ENCODE results near the gene FN1. TPM values are rescaled to one million over a fixed set of nuclear protein-coding genes. Genes with fewer than 3 reads are reported as not detected.

FN1 gene
- total RNA-seq (100 to 1,000 TPM in 6 of 7 donors, 10 to 100 TPM in 1; 96.3 to 438 (median 208) TPM), polyA plus RNA-seq (100 to 1,000 TPM; 550 to 979 TPM)
- long read RNA-seq, donor 1, transcript FN1-208 (13 exons, 2,388 nt): major isoform, 10 of 124 reads
- long read RNA-seq, donor 1, partial matches to known transcripts: 105 of 124 reads
- long read RNA-seq, donor 1, other reads (novel, unspliced or antisense): 7 of 124 reads
- long read RNA-seq, donor 2, full-length matches to known transcripts: 12 of 12 reads
- long read RNA-seq, donor 2, partial matches to known transcripts: 0 of 12 reads
- long read RNA-seq, donor 2, other reads (novel, unspliced or antisense): 0 of 12 reads
- long read RNA-seq, donor 3, full-length matches to known transcripts: 159 of 351 reads
- long read RNA-seq, donor 3, partial matches to known transcripts: 122 of 351 reads
- long read RNA-seq, donor 3, other reads (novel, unspliced or antisense): 70 of 351 reads

- DNase-seq: peak; percentile 94 to 97 (median 96)
- 0 to 1% (median 1%) methylated on average over 20 to 53 of the region's 54 CpGs for WGBS, 3 donors
- H3K36me3 ChIP-seq: no peaks in the 10 kb centered on the region
- H3K27ac ChIP-seq: peak within 1 kb of the TSS; percentile 77 to 92
- intact Hi-C loops (cut with DNase I): loop anchor here in 1 of 4 donors (10.0 kb wide), 1 partner anchor 1229 kb away; no protein-coding TSS in a partner anchor
- H3K4me3 ChIP-seq: peak within 1 kb of the TSS; percentile 78
- no peaks in the 10 kb centered on the region for H3K4me1 ChIP-seq (ENCODE audit: insufficient read depth)
- H3K9me3 ChIP-seq: no peaks in the 10 kb centered on the region
- no peaks in the 10 kb centered on the region for H3K27me3 ChIP-seq
- TF ChIP-seq POLR2A (IDR thresholded peaks at IDR 0.05) (peak; percentile 73), EP300 (IDR thresholded peaks at IDR 0.05) (no peak)
Measured at GRCh38 chr2:215435870-215436704, at the start of gene FN1. FN1 (minus strand) TSS chr2:215436068; CDS start chr2:215435802, 266 bp downstream.

- TF ChIP-seq CTCF (IDR thresholded peaks at IDR 0.05) (no peak), EP300 (IDR thresholded peaks at IDR 0.05) (no peak), POLR2A (IDR thresholded peaks at IDR 0.05) (no peak)
- DNase-seq: no peak
- no peaks in the 10 kb centered on the region for H3K27me3 ChIP-seq
- intact Hi-C loops (cut with DNase I): no loop called here
- no peak overlapping the region for H3K27ac ChIP-seq
- H3K9me3 ChIP-seq: no peaks in the 10 kb centered on the region
- H3K4me3 ChIP-seq: no peak overlapping the region
- no peaks in the 10 kb centered on the region for H3K36me3 ChIP-seq
- H3K4me1 ChIP-seq (ENCODE audit: insufficient read depth): no peaks in the 10 kb centered on the region
Measured at GRCh38 chr2:215485032-215485431, 49.2 kb upstream of the FN1 start.

GRCh38 chr2:215484570-215484969, 48.7 kb upstream of the FN1 start:
- DNase-seq: no peak
- H3K4me1 ChIP-seq (ENCODE audit: insufficient read depth): no peaks in the 10 kb centered on the region
- H3K9me3 ChIP-seq: no peaks in the 10 kb centered on the region
- intact Hi-C loops (cut with DNase I): no loop called here
- no peak overlapping the region for H3K27ac ChIP-seq
- no peak overlapping the region for H3K4me3 ChIP-seq
- TF ChIP-seq CTCF (IDR thresholded peaks at IDR 0.05) (no peak), EP300 (IDR thresholded peaks at IDR 0.05) (no peak), POLR2A (IDR thresholded peaks at IDR 0.05) (no peak)
- WGBS, 3 donors: 71 to 89% (median 81%) methylated on average over 2 of the region's 2 CpGs
- H3K36me3 ChIP-seq: no peaks in the 10 kb centered on the region
- H3K27me3 ChIP-seq: no peaks in the 10 kb centered on the region

- no peaks in the 10 kb centered on the region for H3K9me3 ChIP-seq
- 94 to 98% (median 96%) methylated on average over 3 of the region's 3 CpGs for WGBS, 3 donors
- no peak for DNase-seq
- no peaks in the 10 kb centered on the region for H3K27me3 ChIP-seq
- TF ChIP-seq CTCF (IDR thresholded peaks at IDR 0.05) (no peak), POLR2A (IDR thresholded peaks at IDR 0.05) (no peak), EP300 (IDR thresholded peaks at IDR 0.05) (no peak)
- H3K36me3 ChIP-seq: no peaks in the 10 kb centered on the region
- H3K4me3 ChIP-seq: no peak overlapping the region
- intact Hi-C loops (cut with DNase I): no loop called here
- H3K27ac ChIP-seq: no peak overlapping the region
- H3K4me1 ChIP-seq (ENCODE audit: insufficient read depth): no peaks in the 10 kb centered on the region
Measured at GRCh38 chr2:215483431-215483830, 47.6 kb upstream of the FN1 start.
